IPS-18a (cell line): ENCODE data around the gene GSTT4.
"Not testable (repeated sequence)": the region's sequence is repeated elsewhere in the genome, so short reads cannot be mapped to it uniquely, and the experiment has no call there.

Experiments
- H3K27ac ChIP-seq: one replicate; pipeline ENCODE4 v1.5.1; 2013; ENCODE audit warnings: low read length
- H3K27me3 ChIP-seq: one replicate; pipeline ENCODE4 v1.6.1; 2013; ENCODE audit warnings: mild to moderate bottlenecking, low read length; ENCODE audit not compliant: control insufficient read depth, insufficient read depth
- H3K36me3 ChIP-seq: one replicate; pipeline ENCODE4 v1.6.1; 2013; ENCODE audit warnings: low read depth, low read length; ENCODE audit not compliant: control insufficient read depth
- H3K4me1 ChIP-seq: one replicate; pipeline ENCODE4 v1.6.1; 2013; ENCODE audit warnings: low read depth, low read length; ENCODE audit not compliant: control insufficient read depth
- H3K4me3 ChIP-seq: one replicate; pipeline ENCODE4 v1.5.1; 2013; ENCODE audit warnings: low read length
- H3K9ac ChIP-seq: one replicate; pipeline ENCODE4 v1.6.1; 2013; ENCODE audit warnings: mild to moderate bottlenecking, low read length, moderate library complexity
- H3K9me3 ChIP-seq: one replicate; pipeline ENCODE4 v1.6.1; 2013; ENCODE audit warnings: low read depth, low read length; ENCODE audit not compliant: control insufficient read depth

Gene GSTT4

GRCh38 chr22:23961084-23961771 is 44.0 kb downstream of the GSTT4 start, which contains the start of gene GSTT2B:
GSTT2B (minus strand) TSS chr22:23961195; CDS start chr22:23961131, 64 bp downstream.
- H3K4me3 ChIP-seq, H3K36me3 ChIP-seq, H3K4me1 ChIP-seq, H3K27ac ChIP-seq, H3K27me3 ChIP-seq, H3K9ac ChIP-seq, H3K9me3 ChIP-seq: not testable (repeated sequence)

GRCh38 chr22:23956301-23956900 is 48.9 kb downstream of the GSTT4 start:
- Histone ChIP-seq H3K9ac (peak overlapping the region; percentile 45), H3K27ac (peak overlapping the region; percentile 59), H3K4me1 (peaks cover 12% of the 10 kb centered on the region), H3K4me3 (peak overlapping the region; percentile 47)
- not testable (repeated sequence) for H3K9me3 ChIP-seq, H3K27me3 ChIP-seq, H3K36me3 ChIP-seq

GRCh38 chr22:23955886-23956285 is 49.4 kb downstream of the GSTT4 start:
- H3K27ac ChIP-seq, H3K27me3 ChIP-seq, H3K9me3 ChIP-seq, H3K9ac ChIP-seq, H3K36me3 ChIP-seq: not testable (repeated sequence)
- H3K4me3 ChIP-seq, result peak overlapping the region; percentile 47
- H3K4me1 ChIP-seq, result peaks cover 12% of the 10 kb centered on the region

- not testable (repeated sequence) for H3K27ac ChIP-seq, H3K9me3 ChIP-seq, H3K27me3 ChIP-seq, H3K4me3 ChIP-seq, H3K9ac ChIP-seq, H3K36me3 ChIP-seq
- H3K4me1 ChIP-seq, result peaks cover 12% of the 10 kb centered on the region
These were observed 50.3 kb downstream of the GSTT4 start for GRCh38 chr22:23954991-23955305.

GRCh38 chr22:23954193-23954990 is 50.9 kb downstream of the GSTT4 start:
- H3K9me3 ChIP-seq, H3K9ac ChIP-seq, H3K27ac ChIP-seq, H3K4me3 ChIP-seq, H3K36me3 ChIP-seq, H3K27me3 ChIP-seq: not testable (repeated sequence)
- peaks cover 12% of the 10 kb centered on the region for H3K4me1 ChIP-seq

- not testable (repeated sequence) for H3K27me3 ChIP-seq, H3K4me3 ChIP-seq
These were observed 51.8 kb downstream of the GSTT4 start for GRCh38 chr22:23953485-23953884.

GRCh38 chr22:23952794-23953405 is 52.4 kb downstream of the GSTT4 start:
- peaks cover 12% of the 10 kb centered on the region for H3K4me1 ChIP-seq
- not testable (repeated sequence) for H3K4me3 ChIP-seq, H3K27me3 ChIP-seq

More at GRCh38 chr22:23953485-23953884, 51.8 kb downstream of the GSTT4 start:
- peaks cover 12% of the 10 kb centered on the region for H3K4me1 ChIP-seq
- not testable (repeated sequence) for H3K36me3 ChIP-seq, H3K9ac ChIP-seq, H3K27ac ChIP-seq, H3K9me3 ChIP-seq

GRCh38 chr22:23951383-23951782 is 53.9 kb downstream of the GSTT4 start:
- H3K27ac ChIP-seq, H3K36me3 ChIP-seq, H3K9me3 ChIP-seq, H3K9ac ChIP-seq, H3K4me3 ChIP-seq, H3K27me3 ChIP-seq: not testable (repeated sequence)
- H3K4me1 ChIP-seq, result peaks cover 10% of the 10 kb centered on the region

More at GRCh38 chr22:23952794-23953405, 52.4 kb downstream of the GSTT4 start:
- H3K27ac ChIP-seq, H3K9ac ChIP-seq, H3K36me3 ChIP-seq, H3K9me3 ChIP-seq: not testable (repeated sequence)

GRCh38 chr22:23949764-23950163 is 55.5 kb downstream of the GSTT4 start:
- H3K27ac ChIP-seq, H3K4me1 ChIP-seq: not testable (repeated sequence)

More at GRCh38 chr22:23949764-23950163, 55.5 kb downstream of the GSTT4 start:
- H3K9ac ChIP-seq, H3K27me3 ChIP-seq, H3K9me3 ChIP-seq, H3K36me3 ChIP-seq, H3K4me3 ChIP-seq: not testable (repeated sequence)
